H1 (cell line): ENCODE data around the gene DLL1. TPM values are rescaled to one million over a fixed set of nuclear protein-coding genes. Genes with fewer than 3 reads are reported as not detected.

Experiments
- JUND ChIP-seq: IDR thresholded peaks from 2 replicates; pipeline ENCODE4 v1.6.1; 2011; ENCODE audit warnings: mild to moderate bottlenecking, improper control_type of control experiment, low read length
- RFX5 ChIP-seq: IDR thresholded peaks from 2 replicates; pipeline ENCODE4 v1.6.1; 2011; ENCODE audit warnings: low read depth, low read length, improper control_type of control experiment, borderline replicate concordance
- polyA plus RNA-seq, 7 experiments: library from polyadenylated mRNA; depleted of rRNA in 3 of 7; stranded (reverse) in 5 of 7; unstranded in 2 of 7; fragments of >200 nt in 5 of 7; fragments of 200-250 nt in 2 of 7; gene quantifications; 1 replicate in 5 of 7; 2 replicates in 1 of 7; 4 replicates in 1 of 7; pipeline versions ENCODE4 v1.2.1 to v1.2.3, GENCODE V29; 2011 to 2013; ENCODE audit warnings: missing spikeins in 2 of 7, mixed read lengths in 2 of 7
- total RNA-seq: library from RNA; stranded (reverse); fragmentation: NEBNext Ultra II Directional; extraction: Animal tissue kit (Norgen Biotek cat#: 25700); gene quantifications from 2 replicates; pipeline ENCODE4 v1.2.1, GENCODE V29; 2021

The DLL1 gene
- total and polyA plus RNA-seq, 2 of the 8 experiments (the other 6 are each of a cell fraction or from before 2014, with no cell fraction given), result 1.7 to 3.8 TPM

GRCh38 chr6:170317718-170318117 lies 26.8 kb upstream of the DLL1 start (continued):
- TF ChIP-seq JUND (no peak), RFX5 (no peak)
- TF ChIP-seq, all 59 proteins: peak for 0
